H1 (cell line): Measurements from ENCODE around the gene FFAR2. TPM values are rescaled to one million over a fixed set of nuclear protein-coding genes. Genes with fewer than 3 reads are reported as not detected.

Source experiments
- CTCF ChIA-PET: fragments of 300-600 bp; sonication (Branson Sonifier 250); formaldehyde crosslinking; loops from one replicate; lab custom pipeline; 2021; ENCODE audit not compliant: partially characterized antibody; lab: Charles Lee
- POLR2A ChIA-PET: fragments of 300-600 bp; sonication (Branson Sonifier 250); formaldehyde crosslinking; loops from one replicate; lab custom pipeline; 2021; ENCODE audit warnings: inconsistent platforms; ENCODE audit not compliant: partially characterized antibody; lab: Charles Lee
- DNase-seq, 2 experiments: peaks; one replicate each; pipeline versions ENCODE4 v3.0.0 to v3.0.0-alpha.2; 2010 to 2022; ENCODE audit warnings: low spot score in 2 of 2, low read depth in 1 of 2, mixed read lengths in 1 of 2
- FAIRE-seq: peaks from 2 replicates; lab custom pipeline; 2011; peaks lifted over from hg19 to GRCh38; lab: Jason Lieb, UNC
- H2AFZ ChIP-seq: 2 replicates; pipeline ENCODE4 v1.8.1; 2012; ENCODE audit warnings: low read length, inconsistent platforms
- H2AK5ac ChIP-seq: 2 replicates; pipeline ENCODE4 v1.6.1; 2013; ENCODE audit warnings: low read depth, low read length
- H2BK120ac ChIP-seq: replicated peaks from 2 replicates; pipeline ENCODE3; 2013; ENCODE audit warnings: low read depth, low read length, inconsistent platforms
- H2BK12ac ChIP-seq: 2 replicates; pipeline ENCODE4 v1.6.1; 2013; ENCODE audit warnings: low read depth, low read length
- H2BK15ac ChIP-seq: 2 replicates; pipeline ENCODE4 v1.6.1; 2013; ENCODE audit warnings: low read length
- H2BK20ac ChIP-seq: 2 replicates; pipeline ENCODE4 v1.6.1; 2013; ENCODE audit warnings: low read length
- H2BK5ac ChIP-seq: 2 replicates; pipeline ENCODE4 v1.6.1; 2013; ENCODE audit warnings: low read depth, low read length
- H3K14ac ChIP-seq: 2 replicates; pipeline ENCODE4 v1.6.1; 2013; ENCODE audit warnings: inconsistent platforms; ENCODE audit not compliant: insufficient read length
- H3K18ac ChIP-seq: 2 replicates; pipeline ENCODE4 v1.6.1; 2013; ENCODE audit warnings: low read length; ENCODE audit errors: extremely low read depth
- H3K23ac ChIP-seq: 2 replicates; pipeline ENCODE4 v1.6.1; 2013; ENCODE audit warnings: inconsistent platforms; ENCODE audit not compliant: insufficient read length
- H3K23me2 ChIP-seq: 2 replicates; pipeline ENCODE4 v1.6.1; 2013; ENCODE audit warnings: low read depth, low read length
- H3K27ac ChIP-seq: 2 replicates; pipeline ENCODE4 v1.6.1; 2011; ENCODE audit warnings: low read depth, low read length, inconsistent platforms
- H3K27me3 ChIP-seq, 4 experiments: replicated peaks in 1 of 4; 1 replicate in 1 of 4; 2 replicates in 3 of 4; pipeline versions ENCODE4 v1.6.1 to v1.8.1; 2011 to 2013; ENCODE audit warnings: low read length in 3 of 4, mild to moderate bottlenecking in 3 of 4, inconsistent platforms in 2 of 4, mixed read lengths in 2 of 4, moderate library complexity in 1 of 4; ENCODE audit not compliant: control insufficient read depth in 3 of 4, insufficient read depth in 3 of 4; ENCODE audit errors: extremely low read depth in 1 of 4
- H3K36me3 ChIP-seq, 4 experiments: 2 replicates each; pipeline versions ENCODE4 v1.6.1 to v1.8.1; 2011 to 2013; ENCODE audit warnings: mild to moderate bottlenecking in 4 of 4, low read length in 3 of 4, moderate library complexity in 2 of 4, control low read depth in 1 of 4, inconsistent platforms in 1 of 4; ENCODE audit not compliant: insufficient read depth in 4 of 4, control insufficient read depth in 2 of 4
- H3K4ac ChIP-seq: replicated peaks from 2 replicates; pipeline ENCODE3; 2013; ENCODE audit warnings: low read length, low read depth, mixed read lengths, inconsistent platforms; ENCODE audit not compliant: insufficient read length
- H3K4me1 ChIP-seq, 4 experiments: replicated peaks in 1 of 4; 1 replicate in 1 of 4; 2 replicates in 3 of 4; pipeline versions ENCODE4 v1.6.1 to v1.8.1; 2011 to 2013; ENCODE audit warnings: low read length in 3 of 4, inconsistent platforms in 2 of 4, mixed read lengths in 1 of 4; ENCODE audit not compliant: insufficient read depth in 4 of 4, control insufficient read depth in 3 of 4
- H3K4me2 ChIP-seq, 2 experiments: 2 replicates each; pipeline versions ENCODE4 v1.6.1 to v1.8.1; 2011 to 2013; ENCODE audit warnings: low read depth in 2 of 2, low read length in 2 of 2, control low read depth in 1 of 2, inconsistent platforms in 1 of 2, mild to moderate bottlenecking in 1 of 2; ENCODE audit not compliant: insufficient read depth in 1 of 2
- H3K4me3 ChIP-seq, 4 experiments: fragments of 200-600, 300-600 bp in 1 of 4; sonication (generic), shearing (Covaris generic), sonication (Bioruptor Twin) in 1 of 4; 2 replicates each; pipeline versions ENCODE4 v1.5.1 to v1.8.1; 2011 to 2016; ENCODE audit warnings: low read length in 4 of 4, low read depth in 3 of 4, control low read depth in 2 of 4, inconsistent platforms in 2 of 4, mild to moderate bottlenecking in 2 of 4, mixed read lengths in 1 of 4, moderate library complexity in 1 of 4; ENCODE audit not compliant: insufficient read depth in 2 of 4; ENCODE audit errors: extremely low read depth in 1 of 4
- H3K56ac ChIP-seq: replicated peaks from 2 replicates; pipeline ENCODE3; 2013; ENCODE audit warnings: low read depth, mild to moderate bottlenecking, mixed read lengths, low read length, inconsistent platforms; ENCODE audit not compliant: insufficient read length
- H3K79me1 ChIP-seq: 2 replicates; pipeline ENCODE4 v1.6.1; 2013; ENCODE audit warnings: low read depth, low read length, control low read depth
- H3K79me2 ChIP-seq, 2 experiments: 2 replicates each; pipeline versions ENCODE4 v1.6.1 to v1.8.1; 2012 to 2013; ENCODE audit warnings: low read length in 2 of 2, mild to moderate bottlenecking in 2 of 2, inconsistent platforms in 1 of 2; ENCODE audit not compliant: insufficient read depth in 2 of 2, control insufficient read depth in 1 of 2
- H3K9ac ChIP-seq, 4 experiments: replicated peaks in 1 of 4; 1 replicate in 1 of 4; 2 replicates in 3 of 4; pipeline versions ENCODE4 v1.6.1 to v1.8.1; 2011 to 2013; ENCODE audit warnings: low read depth in 3 of 4, low read length in 3 of 4, control low read depth in 2 of 4, mild to moderate bottlenecking in 2 of 4, moderate library complexity in 2 of 4, inconsistent platforms in 1 of 4; ENCODE audit errors: extremely low read depth in 1 of 4
- H3K9me3 ChIP-seq, 2 experiments: 2 replicates each; pipeline versions ENCODE4 v1.6.1 to v1.8.1; 2012 to 2013; ENCODE audit warnings: mild to moderate bottlenecking in 2 of 2, moderate library complexity in 2 of 2, control low read depth in 1 of 2, inconsistent platforms in 1 of 2, low read depth in 1 of 2, low read length in 1 of 2, mixed read lengths in 1 of 2; ENCODE audit not compliant: insufficient read depth in 2 of 2
- H4K20me1 ChIP-seq, 2 experiments: replicated peaks in 1 of 2; 2 replicates each; pipeline versions ENCODE3 to v1.8.1; 2011 to 2013; ENCODE audit warnings: inconsistent platforms in 2 of 2, low read length in 2 of 2, mild to moderate bottlenecking in 1 of 2; ENCODE audit not compliant: insufficient read depth in 2 of 2, control insufficient read depth in 1 of 2
- H4K5ac ChIP-seq: 2 replicates; pipeline ENCODE4 v1.6.1; 2013; ENCODE audit warnings: low read length, low read depth, mixed read lengths, inconsistent platforms; ENCODE audit not compliant: insufficient read length
- H4K8ac ChIP-seq: 2 replicates; pipeline ENCODE4 v1.8.0; 2013; ENCODE audit warnings: mild to moderate bottlenecking, moderate library complexity, low read length, inconsistent platforms; ENCODE audit not compliant: insufficient read depth; ENCODE audit errors: extremely low read depth
- H4K91ac ChIP-seq: replicated peaks from 2 replicates; pipeline ENCODE3; 2013; ENCODE audit warnings: low read length, mixed read lengths, inconsistent platforms; ENCODE audit not compliant: insufficient read length
- BRCA1 ChIP-seq: IDR thresholded peaks from 2 replicates; pipeline ENCODE4 v1.6.1; 2012; ENCODE audit warnings: low read depth, low read length, improper control_type of control experiment
- CREB1 ChIP-seq: IDR thresholded peaks from 2 replicates; pipeline ENCODE4 v1.6.1; 2012; ENCODE audit warnings: inconsistent platforms
- GTF2F1 ChIP-seq: IDR thresholded peaks from 2 replicates; pipeline ENCODE4 v1.6.1; 2012; ENCODE audit warnings: low read depth, low read length, improper control_type of control experiment, borderline replicate concordance
- NRF1 ChIP-seq: IDR thresholded peaks from 2 replicates; pipeline ENCODE4 v1.6.1; 2011; ENCODE audit warnings: mild to moderate bottlenecking, low read depth, low read length, improper control_type of control experiment
- WGBS, 2 experiments: shearing (Covaris generic) in 1 of 2; methylation state at CpG; one replicate each; pipeline versions ENCODE4 v1.1.6 to v1.1.7; 2013 to 2015; ENCODE audit warnings: low lambda C conversion rate in 2 of 2, mixed read lengths in 2 of 2, inconsistent platforms in 1 of 2, low coverage in 1 of 2, missing lambda C conversion rate in 1 of 2; ENCODE audit not compliant: insufficient replicate concordance in 2 of 2, insufficient coverage in 1 of 2, insufficient read length in 1 of 2; ENCODE audit errors: extremely low coverage in 1 of 2, missing lambda C conversion rate in 1 of 2; 5-methylcytosine and 5-hydroxymethylcytosine counted together
- polyA plus RNA-seq, 7 experiments: library from polyadenylated mRNA; depleted of rRNA in 3 of 7; stranded (reverse) in 5 of 7; unstranded in 2 of 7; fragments of >200 nt in 5 of 7; fragments of 200-250 nt in 2 of 7; gene quantifications; 1 replicate in 5 of 7; 2 replicates in 1 of 7; 4 replicates in 1 of 7; pipeline versions ENCODE4 v1.2.1 to v1.2.3, GENCODE V29; 2011 to 2013; ENCODE audit warnings: missing spikeins in 2 of 7, mixed read lengths in 2 of 7
- total RNA-seq: library from RNA; stranded (reverse); fragmentation: NEBNext Ultra II Directional; extraction: Animal tissue kit (Norgen Biotek cat#: 25700); gene quantifications from 2 replicates; pipeline ENCODE4 v1.2.1, GENCODE V29; 2021
- TF ChIP-seq, protein P1 (sequence below), 3 experiments: IDR thresholded peaks; 1 replicate in 2 of 3; 2 replicates in 1 of 3; pipeline versions ENCODE4 v1.5.1 to v1.6.1; 2011; ENCODE audit warnings: low read length in 3 of 3, mild to moderate bottlenecking in 3 of 3, inconsistent platforms in 2 of 3, low read depth in 1 of 3, moderate library complexity in 1 of 3; ENCODE audit not compliant: insufficient read depth in 1 of 3; ENCODE audit errors: control extremely low read depth in 1 of 3

FFAR2 gene
- total and polyA plus RNA-seq, 2 of the 8 experiments (the other 6 are each of a cell fraction or from before 2014, with no cell fraction given), result not detected

DNA sequence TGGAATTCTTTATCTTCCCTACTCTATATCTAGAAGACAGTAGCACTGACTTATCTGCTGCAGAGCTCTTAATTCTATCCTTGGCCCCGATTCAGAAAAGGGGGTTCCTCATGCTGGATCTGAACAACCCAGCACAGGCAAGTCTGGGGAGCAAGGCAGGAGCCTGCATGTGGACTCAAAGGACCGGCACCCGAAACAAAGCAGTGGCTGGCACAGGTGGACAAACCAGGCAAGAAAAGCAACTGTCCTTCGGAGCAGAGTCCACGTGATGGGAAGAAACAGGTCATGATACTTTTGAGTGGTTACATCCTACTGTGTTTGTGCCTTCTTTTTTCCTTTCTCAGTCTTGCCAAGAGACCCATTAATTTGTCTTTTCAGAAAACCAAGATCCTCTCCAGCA, 38.9 kb upstream of the FFAR2 start:
- no peak overlapping the region for H3K23ac ChIP-seq
- no peak overlapping the region for H2BK20ac ChIP-seq
- H3K23me2 ChIP-seq, result no peaks in the 10 kb centered on the region
- CTCF ChIA-PET, result interaction anchor here (0.6 to 1.6 kb wide), 2 partner anchors 9 to 96 kb away, joined by 3 read pairs; no protein-coding TSS in a partner anchor
- DNase-seq, result no peak
- no peak for TF ChIP-seq NRF1
- no peak for TF ChIP-seq CREB1
- TF ChIP-seq GTF2F1, result no peak
- TF ChIP-seq, protein P1, sequence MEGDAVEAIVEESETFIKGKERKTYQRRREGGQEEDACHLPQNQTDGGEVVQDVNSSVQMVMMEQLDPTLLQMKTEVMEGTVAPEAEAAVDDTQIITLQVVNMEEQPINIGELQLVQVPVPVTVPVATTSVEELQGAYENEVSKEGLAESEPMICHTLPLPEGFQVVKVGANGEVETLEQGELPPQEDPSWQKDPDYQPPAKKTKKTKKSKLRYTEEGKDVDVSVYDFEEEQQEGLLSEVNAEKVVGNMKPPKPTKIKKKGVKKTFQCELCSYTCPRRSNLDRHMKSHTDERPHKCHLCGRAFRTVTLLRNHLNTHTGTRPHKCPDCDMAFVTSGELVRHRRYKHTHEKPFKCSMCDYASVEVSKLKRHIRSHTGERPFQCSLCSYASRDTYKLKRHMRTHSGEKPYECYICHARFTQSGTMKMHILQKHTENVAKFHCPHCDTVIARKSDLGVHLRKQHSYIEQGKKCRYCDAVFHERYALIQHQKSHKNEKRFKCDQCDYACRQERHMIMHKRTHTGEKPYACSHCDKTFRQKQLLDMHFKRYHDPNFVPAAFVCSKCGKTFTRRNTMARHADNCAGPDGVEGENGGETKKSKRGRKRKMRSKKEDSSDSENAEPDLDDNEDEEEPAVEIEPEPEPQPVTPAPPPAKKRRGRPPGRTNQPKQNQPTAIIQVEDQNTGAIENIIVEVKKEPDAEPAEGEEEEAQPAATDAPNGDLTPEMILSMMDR (IDR thresholded peaks at IDR 0.05; ENCODE audit: control extremely low read depth in 1 of 3, insufficient read depth in 1 of 3, low read depth in 1 of 3, low read length in 3 of 3), result no peak
- TF ChIP-seq BRCA1, result no peak
- TF ChIP-seq, all 59 proteins: peak for 0
- Histone ChIP-seq H4K8ac (no peak overlapping the region), H3K4me3 (no peak overlapping the region), H3K79me1 (no peaks in the 10 kb centered on the region), H2AFZ (no peak overlapping the region), H2BK15ac (no peak overlapping the region), H2AK5ac (no peak overlapping the region), H3K79me2 (no peaks in the 10 kb centered on the region), H4K20me1 (no peaks in the 10 kb centered on the region), H3K4ac (no peak overlapping the region), H3K9me3 (no peaks in the 10 kb centered on the region), H2BK5ac (no peak overlapping the region), H3K56ac (no peak overlapping the region), H2BK12ac (no peak overlapping the region), H4K91ac (no peak overlapping the region), H3K18ac (no peak overlapping the region), H3K4me2 (no peak overlapping the region), H2BK120ac (no peak overlapping the region), H3K27ac (no peak overlapping the region), H3K27me3 (no peaks in the 10 kb centered on the region), H4K5ac (no peak overlapping the region), H3K9ac (no peak overlapping the region), H3K36me3 (no peaks in the 10 kb centered on the region), H3K14ac (no peak overlapping the region), H3K4me1 (no peaks in the 10 kb centered on the region)
- 83% methylated on average over 5 of the region's 5 CpGs; no CpG with 5 or more reads in 1 of the 2 experiments for WGBS, 2 experiments
- POLR2A ChIA-PET, result interaction anchor here (1.1 kb wide), 1 partner anchor 18 kb away, joined by 3 read pairs; no protein-coding TSS in a partner anchor
- FAIRE-seq, result no peak
